HG02571 (cell line): ENCODE results near the gene APOBR.
"Not testable (repeated sequence)": the region's sequence is repeated elsewhere in the genome, so short reads cannot be mapped to it uniquely, and the experiment has no call there.

Source experiments
- ATAC-seq: cut with Tn5 transposase; IDR thresholded peaks from one replicate; pipeline ENCODE4 v1.9.1; 2021; ENCODE audit warnings: mild to moderate bottlenecking, moderate library complexity; ENCODE audit not compliant: unreplicated experiment

The APOBR gene

DNA sequence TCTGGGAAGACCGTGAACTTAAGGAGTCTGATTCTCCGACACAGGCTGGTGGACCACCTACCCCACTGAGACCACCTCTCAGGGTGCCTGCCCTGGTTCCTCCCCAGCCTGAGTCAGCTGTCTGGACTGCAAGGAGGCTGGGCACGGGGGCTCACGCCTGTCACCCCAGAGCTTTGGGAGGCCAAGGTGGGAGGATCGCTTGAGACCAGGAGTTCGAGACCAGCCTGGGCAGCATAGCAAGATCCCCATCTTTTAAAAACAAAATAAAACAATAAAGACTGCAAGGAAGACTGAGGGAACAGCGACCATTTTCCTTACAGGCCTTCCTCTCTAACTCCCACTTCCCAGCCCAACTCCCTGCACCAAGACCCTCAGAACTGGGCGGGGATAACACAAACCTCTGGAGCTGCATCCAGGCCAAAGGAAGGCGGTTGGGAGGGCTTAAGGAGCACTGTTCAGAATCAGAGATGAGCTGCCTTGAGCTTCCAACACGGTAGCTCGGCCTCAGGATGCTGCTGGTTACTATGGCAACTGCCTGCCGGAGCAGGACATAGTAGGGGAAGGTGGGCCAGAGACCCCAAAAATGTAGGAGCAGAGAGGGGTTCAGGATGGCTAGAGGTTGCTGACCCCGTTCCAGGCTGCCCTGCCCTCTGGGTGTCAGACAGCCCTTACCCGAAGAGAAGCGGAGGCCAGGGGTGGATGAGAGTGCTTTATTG lies 4.4 kb downstream of the APOBR start:
- ATAC-seq = no peak

DNA sequence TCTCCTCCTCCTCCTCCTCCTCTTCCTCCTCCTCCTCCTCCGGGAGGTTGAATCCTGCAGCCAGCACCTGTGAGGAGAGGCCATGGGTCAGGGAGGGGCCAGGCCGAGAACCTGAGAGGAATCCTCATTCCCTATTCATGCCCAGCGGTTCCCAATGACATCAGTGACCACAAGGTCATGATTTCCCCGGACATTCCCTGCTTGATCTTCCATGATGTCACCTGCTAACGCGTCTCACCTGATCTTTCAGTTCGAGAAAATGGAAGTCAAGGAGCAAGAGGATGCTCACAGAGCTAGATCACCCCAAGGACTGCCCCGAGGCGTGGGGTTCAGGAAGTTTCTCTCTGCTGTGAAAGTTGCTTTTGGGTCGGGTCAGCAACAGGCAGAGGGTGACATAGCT lies 5.4 kb downstream of the APOBR start:
- no peak for ATAC-seq

DNA sequence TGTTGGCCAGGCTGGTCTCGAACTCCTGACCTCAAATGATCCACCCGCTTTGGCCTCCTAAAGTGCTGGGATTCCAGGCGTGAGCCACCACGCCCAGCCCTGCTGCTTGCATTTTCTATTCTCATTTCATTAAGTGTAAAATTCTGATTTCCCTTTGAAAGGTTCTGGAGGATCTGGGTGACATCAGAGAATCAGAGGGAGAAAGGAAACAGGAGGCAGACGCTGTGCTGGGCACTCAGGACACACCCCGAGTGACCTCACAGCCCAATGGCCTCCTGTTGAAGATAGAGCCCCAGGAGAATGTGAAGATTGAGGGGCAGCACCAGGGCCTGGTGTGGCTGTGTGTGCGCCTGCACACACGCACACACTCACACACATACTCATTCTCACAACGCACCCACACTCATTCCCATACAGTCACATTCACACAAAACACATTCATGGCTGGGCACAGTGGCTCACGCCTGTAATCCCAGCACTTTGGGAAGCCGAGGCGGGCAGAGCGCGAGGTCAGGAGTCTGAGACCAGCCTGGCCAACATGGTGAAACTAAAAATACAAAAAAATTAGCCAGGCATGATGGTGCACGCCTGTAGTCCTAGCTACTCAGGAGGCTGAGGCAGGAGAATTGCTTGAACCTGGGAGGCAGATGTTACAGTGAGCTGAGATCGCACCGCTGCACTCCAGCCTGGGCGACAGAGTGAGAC lies 6.2 kb downstream of the APOBR start:
- not testable (repeated sequence) for ATAC-seq

DNA sequence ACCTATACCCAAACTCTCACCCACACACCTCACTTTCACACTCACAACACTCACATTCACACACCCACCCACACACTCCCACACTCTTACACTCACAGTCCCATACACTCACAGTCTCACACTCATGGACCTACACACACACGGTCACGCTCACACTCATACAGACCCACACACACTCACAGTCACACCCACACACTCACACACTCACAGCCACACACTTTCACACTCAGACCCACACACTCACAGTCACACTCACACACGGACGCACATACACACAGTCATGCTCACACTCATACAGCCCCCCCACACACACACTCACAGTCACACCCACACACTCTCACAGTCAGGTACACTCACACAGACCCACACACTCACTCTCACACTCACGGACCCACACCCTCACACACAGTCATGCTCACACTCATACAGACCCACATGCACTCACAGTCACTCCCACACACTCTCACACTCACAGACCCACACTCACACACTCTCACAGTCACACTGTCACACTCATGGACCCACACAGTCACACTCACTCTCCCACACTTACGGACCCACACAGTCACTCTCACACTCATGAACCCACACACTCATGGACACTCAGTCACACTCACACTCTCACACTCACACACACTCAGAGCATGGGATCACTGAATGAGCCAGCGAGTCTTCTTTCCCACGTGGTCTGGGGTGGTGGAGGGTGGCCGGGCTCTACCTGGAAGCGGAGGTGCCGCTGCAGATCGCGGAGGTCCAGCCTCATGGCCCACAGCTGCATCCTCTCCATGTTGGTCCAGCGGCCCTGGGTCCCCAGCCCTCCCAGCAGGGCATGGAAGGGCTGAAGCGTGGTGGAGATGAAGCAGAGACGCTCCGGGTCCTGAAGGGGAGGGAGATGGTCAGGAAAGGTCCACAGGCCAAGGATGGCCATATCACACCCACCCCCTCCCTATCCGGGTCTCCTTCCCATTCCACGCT lies 7.1 kb downstream of the APOBR start:
- ATAC-seq = no peak

DNA sequence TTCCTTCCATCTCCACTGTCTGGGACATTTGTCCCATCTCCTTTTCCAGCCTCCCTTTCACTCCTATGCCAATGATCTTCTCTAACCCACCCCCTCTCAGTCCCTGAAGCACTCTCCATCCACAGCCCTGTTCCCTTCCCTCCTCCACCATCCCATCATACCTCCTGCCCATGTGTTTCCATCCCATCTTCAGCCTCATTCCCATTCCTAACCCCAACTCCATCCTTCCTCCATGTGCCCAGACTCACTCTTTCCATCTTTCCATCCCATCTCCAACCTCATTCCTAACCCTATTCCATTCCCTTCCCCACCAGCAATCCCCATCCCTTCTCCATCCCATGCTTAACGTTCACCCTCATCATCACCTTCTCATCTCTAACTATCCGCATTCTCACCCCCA lies 7.8 kb downstream of the APOBR start:
- ATAC-seq = no peak

DNA sequence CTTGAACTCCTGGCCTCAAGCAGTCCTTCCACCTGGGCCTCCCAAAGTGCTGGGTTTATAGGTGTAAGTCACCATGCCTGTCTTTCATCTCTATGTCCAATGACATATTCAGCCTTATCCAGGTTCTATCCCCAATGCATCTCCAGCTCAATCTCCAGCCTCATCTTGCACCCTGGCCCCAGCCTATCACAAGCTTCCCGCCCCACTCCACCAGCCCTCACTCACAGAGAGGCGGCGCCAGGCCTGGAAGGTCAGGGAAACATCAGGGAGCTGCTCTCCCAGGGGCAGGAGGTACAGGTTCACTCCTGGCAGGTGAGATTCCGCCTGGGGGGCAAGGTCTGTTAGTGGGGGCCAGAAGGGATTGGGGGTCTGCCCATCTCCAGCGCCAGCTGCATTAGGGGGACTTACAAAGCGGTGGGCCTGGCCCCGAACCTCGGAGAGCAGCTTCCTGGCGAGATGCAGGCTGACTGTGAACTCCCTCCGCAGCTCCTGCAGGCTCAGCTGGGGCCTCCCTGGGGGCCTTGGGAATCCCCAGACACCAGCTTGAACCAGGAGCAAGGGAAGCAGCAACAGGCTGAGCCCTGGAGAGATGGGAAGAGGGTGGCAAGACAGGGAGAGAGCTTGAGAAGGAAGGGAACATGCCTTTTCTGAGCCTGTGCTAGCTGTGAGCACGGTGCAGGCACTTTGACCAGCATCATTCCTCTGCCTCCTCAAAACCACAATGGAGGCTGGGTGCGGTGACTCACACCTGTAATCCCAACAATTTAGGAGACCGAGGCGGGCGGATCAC lies 9.2 kb downstream of the APOBR start:
- ATAC-seq = no peak

DNA sequence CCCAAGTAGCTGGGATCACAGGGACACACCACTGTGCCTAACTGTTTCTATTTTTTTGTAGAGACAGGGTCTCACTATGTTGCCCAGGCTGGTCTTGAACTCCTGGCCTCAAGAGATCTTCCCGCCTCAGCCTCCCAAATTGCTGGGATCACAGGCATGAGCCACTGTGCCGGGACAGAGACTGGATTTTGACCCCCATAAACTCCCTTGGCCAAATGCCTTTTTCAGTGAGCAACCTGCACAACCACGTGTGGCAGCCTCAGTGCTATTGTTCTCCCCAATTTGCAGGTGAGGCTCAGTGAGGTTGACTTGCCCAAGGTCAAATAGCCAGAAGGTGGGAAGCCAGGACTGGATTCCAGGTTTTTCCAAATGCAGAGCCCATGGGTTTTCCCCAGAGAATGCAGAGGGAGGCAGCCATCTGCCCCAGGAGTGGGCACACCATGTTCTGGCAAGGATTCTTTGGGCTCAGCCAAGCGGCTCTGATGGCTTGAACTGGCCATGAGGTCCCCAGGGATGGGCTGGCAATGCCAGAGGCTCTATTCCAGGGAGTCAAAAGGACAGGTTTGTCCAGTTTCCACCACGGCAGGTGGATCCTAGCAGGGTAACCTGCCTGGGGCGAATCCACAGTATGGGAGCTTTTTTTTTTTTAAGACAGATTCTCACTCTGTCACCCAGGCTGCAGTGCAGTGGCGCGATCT lies 10.4 kb downstream of the APOBR start:
- no peak for ATAC-seq

DNA sequence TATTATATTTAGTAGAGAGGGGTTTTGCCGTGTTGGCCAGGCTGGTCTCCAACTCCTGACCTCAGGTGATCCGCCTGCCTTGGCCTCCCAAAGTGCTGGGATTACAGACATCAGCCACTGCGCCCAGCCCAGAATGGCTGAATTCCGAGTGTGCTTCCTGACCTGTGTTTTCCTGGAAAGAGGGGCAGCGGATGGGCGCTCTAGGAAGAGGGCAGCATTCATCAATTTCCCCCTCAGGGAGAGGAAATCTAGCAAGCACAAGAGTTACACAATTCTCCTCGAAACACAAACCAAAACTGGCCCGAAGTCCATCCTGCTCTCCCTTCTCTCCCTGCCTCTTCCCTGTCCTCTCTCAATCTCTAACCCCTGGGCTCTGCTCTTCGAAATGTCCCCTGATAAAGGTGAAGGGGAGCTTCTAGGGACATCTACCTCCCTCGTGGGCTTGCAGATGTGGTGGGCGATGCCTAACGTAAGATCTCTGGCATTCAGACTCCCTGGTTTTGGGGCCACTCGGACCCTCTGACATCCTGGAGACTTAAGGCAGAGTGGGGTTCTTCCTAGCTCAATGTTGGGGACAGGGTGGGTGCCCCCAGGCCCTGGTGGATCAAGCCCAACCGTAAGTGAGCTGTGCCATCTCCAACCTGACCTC lies 11.2 kb downstream of the APOBR start:
- ATAC-seq = no peak

DNA sequence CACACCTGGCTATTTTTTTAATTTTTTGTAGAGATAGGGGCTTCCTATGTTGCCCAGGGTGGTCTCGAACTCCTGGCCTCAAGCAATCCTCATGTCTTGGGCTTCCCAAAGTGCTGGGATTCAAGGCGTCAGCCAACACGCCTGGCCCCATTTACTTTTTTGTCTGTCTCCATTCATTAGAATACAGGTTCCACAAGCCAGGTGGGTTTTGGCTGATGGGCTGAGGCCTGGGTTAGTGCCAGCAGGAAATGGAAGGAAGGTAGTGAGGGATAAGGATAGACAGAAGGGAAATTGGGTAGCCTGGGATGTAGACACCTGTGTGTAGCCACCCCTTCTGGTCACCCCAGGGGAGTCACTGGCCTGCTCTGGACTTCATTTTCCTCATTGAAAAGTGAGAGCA lies 16.6 kb downstream of the APOBR start:
- ATAC-seq = no peak

DNA sequence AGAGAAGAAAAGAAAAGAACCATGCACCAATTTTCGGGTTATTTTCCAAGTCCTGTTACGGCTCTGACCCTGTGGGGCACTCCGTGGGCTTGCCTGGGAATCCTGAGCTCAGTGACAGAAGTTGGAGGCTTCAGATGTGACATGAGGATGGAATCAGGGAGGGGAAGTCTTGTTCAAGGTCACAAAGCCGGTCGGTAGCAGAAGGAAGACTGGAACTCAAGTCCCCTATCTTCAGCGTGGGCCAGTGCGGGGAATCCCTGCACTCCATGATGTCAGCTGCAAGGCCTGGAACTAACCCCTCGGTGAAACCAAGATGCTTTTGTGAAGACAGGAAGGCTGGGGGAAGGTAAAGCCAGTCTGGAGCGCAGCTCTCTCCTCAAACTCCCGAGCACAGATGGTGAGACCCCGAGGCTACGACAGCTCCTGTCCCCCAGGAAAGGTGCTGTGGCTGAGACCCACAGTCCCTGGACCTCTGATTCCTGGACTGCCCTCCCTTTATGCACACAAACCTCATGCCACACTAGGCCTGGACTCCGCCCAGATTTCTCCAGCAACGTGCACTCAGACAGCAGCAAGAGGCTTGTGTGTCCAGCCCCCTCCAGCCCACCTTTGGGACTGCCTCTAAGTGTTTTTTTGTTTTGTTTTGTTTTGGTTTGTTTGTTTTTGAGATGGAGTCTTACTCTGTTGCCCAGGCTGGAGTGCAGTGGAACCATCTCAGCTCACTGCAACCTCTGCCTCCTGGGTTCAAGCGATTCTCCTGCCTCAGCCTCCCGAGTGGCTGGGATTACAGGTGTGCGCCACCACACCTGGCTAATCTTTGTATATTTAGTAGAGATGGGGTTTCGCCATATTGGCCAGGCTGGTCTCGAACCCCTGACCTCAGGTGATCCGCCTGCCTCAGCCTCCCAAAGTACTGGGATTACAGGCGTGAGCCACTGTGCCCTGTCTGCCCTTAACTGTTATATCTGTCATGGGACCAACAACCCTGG lies 17.7 kb downstream of the APOBR start:
- no peak for ATAC-seq

DNA sequence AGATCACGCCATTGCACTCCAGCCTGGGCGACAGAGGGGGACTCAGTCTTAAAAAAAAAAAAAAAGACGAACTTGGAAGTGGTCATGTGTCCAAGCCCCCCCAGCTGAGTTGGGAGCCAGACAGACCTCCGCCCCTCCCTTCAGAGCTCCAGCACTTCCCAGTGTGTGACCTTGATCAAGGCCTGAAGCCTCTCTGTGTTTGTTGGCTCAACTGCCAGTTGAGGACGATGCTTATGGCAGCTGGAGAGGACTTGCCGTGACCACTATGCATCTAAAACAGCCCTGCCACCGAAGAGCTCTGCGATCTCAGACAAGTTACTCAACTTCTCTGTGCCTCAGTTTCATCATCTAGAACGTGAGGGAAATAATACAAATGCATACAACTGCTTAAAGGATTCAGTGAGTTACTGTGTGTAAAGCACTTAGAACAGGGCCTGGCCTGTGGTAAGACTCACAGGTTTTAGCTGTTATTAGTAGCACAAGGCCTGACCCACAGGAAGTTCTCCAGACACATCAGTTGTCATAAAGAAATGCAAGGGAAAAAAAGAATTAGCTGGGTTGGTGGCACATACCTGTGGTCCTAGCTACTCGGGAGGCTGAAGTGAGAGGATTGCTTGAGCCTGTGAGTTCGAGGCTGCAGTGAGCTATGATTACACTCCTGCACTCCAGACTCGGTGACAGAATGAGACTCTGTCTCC lies 19.2 kb downstream of the APOBR start:
- ATAC-seq = no peak

DNA sequence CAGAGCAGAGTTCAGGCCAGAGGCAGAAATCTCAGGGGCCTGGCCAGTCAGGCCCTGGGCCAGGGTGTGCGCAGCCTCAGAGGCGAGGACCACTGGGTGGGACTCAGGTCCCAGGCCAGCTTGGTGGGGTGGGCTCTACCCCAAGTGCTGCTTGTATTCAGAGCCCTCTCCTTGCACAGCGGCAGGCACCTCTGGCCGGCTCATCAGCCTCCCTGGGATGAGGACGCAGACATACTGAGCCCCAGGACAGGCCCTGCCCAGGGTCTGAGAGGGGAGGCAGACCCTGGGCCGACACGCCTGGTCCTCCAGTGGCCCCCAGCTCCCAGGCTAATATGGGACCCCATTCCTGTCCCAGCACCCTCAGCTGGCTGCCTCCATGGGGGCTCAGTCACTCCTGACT lies 19.8 kb downstream of the APOBR start:
- ATAC-seq = no peak

DNA sequence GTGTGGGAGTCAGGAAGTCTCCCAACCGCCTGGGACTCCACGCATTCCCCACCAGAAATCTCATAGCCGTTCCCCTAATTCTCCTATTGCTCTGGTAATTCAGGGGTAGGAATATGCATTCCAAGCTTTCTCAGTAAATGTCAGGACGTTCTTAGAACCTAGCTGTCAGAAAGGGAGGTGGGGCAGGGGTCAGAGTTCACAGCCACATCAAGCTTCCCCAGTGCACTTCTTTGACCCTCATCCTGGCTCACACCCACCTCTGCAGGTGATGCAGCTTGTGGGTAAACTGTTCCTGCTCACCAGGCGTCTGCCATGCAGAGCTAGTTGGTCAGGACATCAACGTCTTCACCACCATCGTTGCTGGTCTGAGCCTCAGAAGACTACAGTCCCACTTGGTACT lies 26.2 kb downstream of the APOBR start:
- ATAC-seq = no peak

DNA sequence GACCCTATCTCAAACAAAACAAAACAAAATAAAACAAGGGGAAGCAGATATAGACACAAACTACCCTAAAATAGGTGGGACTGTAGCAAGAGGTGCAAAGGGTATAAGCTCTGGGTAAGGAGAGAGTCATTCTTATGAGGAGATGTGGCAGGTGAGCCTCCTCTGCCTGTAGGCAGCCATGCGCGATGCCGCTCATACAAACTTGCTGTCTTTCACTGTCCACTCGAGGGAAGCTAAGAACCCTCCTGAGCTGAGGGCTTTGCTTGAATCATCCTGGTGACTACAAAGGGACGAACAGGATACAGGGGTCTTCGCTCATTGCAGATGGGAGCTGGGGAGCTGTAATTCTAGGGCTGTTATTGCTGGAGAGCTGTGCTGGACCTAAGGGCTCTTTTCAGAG lies 27.0 kb downstream of the APOBR start:
- no peak for ATAC-seq

DNA sequence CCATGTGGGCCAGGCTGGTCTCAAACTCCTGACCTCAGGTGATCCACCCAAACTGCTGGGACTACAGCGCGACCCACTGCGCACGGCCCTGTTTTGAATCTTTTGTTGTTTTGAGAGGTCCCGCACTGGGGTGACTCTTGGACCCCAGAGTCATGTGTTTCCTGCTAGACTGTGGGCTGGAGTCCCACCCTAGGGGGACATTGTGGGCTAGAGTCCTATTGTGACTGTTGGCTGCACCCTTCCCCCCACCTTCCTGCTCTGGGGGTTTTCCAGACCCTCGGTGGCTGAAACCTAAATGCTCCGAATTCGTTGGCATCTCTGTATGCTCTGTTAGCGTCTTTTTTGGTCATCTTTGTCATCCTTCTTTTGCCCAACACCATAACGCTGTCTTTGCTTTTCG lies 28.3 kb downstream of the APOBR start:
- no peak for ATAC-seq

DNA sequence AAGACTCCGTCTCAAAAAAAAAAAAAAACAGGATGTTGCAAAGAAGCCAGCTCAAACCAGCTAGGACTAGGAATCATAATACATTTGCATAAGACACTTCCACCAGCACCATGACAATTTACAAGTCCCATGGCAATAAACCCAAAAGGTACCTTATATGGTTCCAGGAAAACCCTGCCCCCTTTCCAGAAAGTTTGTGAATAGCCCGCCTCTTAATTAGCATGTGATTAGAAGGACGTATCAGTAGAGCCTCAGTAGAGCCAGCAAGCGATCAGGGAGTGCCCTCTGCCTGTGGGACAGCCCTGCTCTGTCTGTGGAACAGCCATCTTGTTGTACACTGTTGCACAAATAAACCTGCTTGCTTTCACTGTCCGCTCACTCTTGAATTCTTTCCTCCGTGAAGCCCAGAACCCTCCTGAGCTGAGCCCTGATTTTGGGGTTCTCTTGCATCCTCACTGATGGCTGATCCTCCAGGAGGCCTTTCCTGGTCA lies 30.3 kb downstream of the APOBR start:
- ATAC-seq = no peak

DNA sequence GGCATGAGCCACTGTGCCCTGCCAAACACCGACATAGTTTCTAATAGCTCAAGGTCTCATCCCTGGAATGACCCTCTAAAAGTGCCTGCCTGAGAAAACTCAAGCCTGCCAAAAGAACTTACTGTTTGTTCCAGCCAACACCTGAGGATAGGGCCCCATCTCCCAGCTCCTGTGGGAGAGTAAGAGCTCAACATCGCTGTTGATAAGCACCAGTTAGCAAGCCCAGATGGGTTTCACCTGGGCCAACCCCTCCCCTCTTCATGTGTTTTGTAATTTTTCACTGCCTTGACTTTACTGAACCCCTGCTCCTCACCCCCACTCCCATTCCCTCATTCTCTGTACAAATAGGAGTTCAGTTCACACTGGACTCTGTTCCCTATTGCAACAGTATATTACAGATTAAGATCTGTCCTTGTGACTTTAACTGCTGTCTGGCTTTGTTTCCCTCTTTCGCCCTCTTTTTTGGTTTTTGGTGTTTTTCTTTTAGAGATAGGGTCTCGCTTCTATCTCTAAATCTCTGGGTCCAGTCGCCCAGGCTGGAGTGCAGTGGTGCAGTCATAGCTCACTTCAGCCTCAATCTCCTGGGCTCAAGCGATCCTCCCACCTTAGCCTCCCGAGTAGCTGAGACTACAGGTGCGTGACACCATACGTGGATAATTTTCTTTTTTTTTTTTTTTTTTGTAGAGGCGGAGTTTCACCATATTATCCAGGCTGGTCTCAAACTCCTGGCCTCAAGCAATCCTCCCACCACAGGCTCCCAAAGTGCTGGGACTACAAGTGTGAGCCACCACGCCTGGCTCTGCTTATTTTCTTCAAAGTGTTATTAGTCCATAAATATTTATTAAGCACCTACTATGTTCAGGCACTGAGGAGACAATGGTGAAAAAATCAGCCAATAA lies 32.0 kb downstream of the APOBR start:
- no peak for ATAC-seq
